ENCODE data around the gene DCLK1.

GRCh38 chr13:36163809-36164308, 32.7 kb upstream of the DCLK1 start:
- TF ChIP-seq CTCF (IDR thresholded peaks at IDR 0.05; ENCODE audit: poor library complexity) = no peak
- TF ChIP-seq EZH2 (IDR thresholded peaks at IDR 0.05; ENCODE audit: borderline replicate concordance) = no peak

Data from hepatocyte (in vitro differentiated cells).